ENCODE data around the gene STIM2.

DNA sequence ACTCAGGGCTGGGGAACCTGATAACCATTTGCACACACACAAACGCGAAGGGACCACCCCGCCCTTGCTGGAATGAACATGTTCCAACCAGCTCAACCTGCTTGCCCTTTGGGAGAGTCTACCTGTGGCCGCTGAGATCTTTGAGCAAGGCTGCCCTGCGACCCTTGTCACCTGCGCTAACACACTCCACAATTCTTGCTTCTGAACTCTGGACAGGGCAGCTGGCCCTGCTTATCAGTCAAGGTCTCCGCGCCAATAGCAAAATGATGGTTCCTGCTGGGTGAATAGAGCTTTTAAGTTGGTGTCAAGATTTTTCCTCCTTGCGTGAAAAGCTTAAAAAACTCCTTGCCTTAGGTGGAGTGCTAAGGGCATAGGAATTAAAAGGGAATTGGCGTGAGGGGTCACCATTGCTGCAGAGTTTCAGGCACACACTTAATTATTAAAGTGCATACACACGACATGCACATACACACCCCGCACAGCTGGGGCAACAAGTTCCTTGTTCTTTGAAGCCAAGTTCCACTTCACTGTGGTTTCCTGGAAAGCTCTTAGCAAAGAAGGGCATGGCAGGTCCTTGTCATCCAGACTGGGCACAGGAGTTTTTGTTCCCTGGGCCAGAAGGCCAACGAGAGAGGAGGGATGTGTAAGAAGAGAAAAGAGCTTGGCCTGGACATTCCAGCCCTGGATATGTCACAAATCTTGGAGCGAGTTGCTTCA is 207.7 kb downstream of the STIM2 start:
- TF ChIP-seq, protein P1, sequence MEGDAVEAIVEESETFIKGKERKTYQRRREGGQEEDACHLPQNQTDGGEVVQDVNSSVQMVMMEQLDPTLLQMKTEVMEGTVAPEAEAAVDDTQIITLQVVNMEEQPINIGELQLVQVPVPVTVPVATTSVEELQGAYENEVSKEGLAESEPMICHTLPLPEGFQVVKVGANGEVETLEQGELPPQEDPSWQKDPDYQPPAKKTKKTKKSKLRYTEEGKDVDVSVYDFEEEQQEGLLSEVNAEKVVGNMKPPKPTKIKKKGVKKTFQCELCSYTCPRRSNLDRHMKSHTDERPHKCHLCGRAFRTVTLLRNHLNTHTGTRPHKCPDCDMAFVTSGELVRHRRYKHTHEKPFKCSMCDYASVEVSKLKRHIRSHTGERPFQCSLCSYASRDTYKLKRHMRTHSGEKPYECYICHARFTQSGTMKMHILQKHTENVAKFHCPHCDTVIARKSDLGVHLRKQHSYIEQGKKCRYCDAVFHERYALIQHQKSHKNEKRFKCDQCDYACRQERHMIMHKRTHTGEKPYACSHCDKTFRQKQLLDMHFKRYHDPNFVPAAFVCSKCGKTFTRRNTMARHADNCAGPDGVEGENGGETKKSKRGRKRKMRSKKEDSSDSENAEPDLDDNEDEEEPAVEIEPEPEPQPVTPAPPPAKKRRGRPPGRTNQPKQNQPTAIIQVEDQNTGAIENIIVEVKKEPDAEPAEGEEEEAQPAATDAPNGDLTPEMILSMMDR (IDR thresholded peaks at IDR 0.05) = no peak
- TF ChIP-seq EP300 (IDR thresholded peaks at IDR 0.05) (no peak), POLR2A (IDR thresholded peaks at IDR 0.05; ENCODE audit: low read depth) (no peak)

Data from esophagus muscularis mucosa (tissue), 4 donors.